ENCODE results near the gene ZBTB14. TPM values are rescaled to one million over a fixed set of nuclear protein-coding genes. Genes with fewer than 3 reads are reported as not detected.

ZBTB14 gene
- total RNA-seq, 1 donor from 2014 or later, result 16.7 TPM

Other genes starting within 250 kb of the ZBTB14 start
- gene AKAIN1, start 98.5 kb downstream of the ZBTB14 start, total RNA-seq, result not detected
- gene EPB41L3, start 248.3 kb upstream of the ZBTB14 start, total RNA-seq, result 73.1 TPM